Trophoblast cell (in vitro differentiated cells and primary cell): ENCODE measurements around the gene PNPLA2.

Source experiments
- DNase-seq, 2 donors: peaks; one replicate each; pipeline ENCODE4 v3.0.0-alpha.2; 2016
- H2AFZ ChIP-seq: 2 replicates; pipeline ENCODE4 v1.6.1; 2013; ENCODE audit warnings: low read length, moderate library complexity, mild to moderate bottlenecking; ENCODE audit not compliant: insufficient read depth, poor library complexity
- H2AK5ac ChIP-seq: 2 replicates; pipeline ENCODE4 v1.6.1; 2013; ENCODE audit warnings: mild to moderate bottlenecking, low read length
- H2BK120ac ChIP-seq: 2 replicates; pipeline ENCODE4 v1.6.1; 2013; ENCODE audit warnings: low read length, mild to moderate bottlenecking, moderate library complexity; ENCODE audit not compliant: insufficient read depth, poor library complexity
- H2BK12ac ChIP-seq: 2 replicates; pipeline ENCODE4 v1.6.1; 2013; ENCODE audit warnings: mild to moderate bottlenecking, low read length, moderate library complexity
- H2BK5ac ChIP-seq: 2 replicates; pipeline ENCODE4 v1.6.1; 2013; ENCODE audit warnings: low read length, low read depth, moderate library complexity, mild to moderate bottlenecking; ENCODE audit not compliant: poor library complexity
- H3K14ac ChIP-seq: 2 replicates; pipeline ENCODE4 v1.6.1; 2013; ENCODE audit warnings: mild to moderate bottlenecking, low read length
- H3K18ac ChIP-seq: 2 replicates; pipeline ENCODE4 v1.6.1; 2013; ENCODE audit warnings: mild to moderate bottlenecking, low read length
- H3K23ac ChIP-seq: 2 replicates; pipeline ENCODE4 v1.6.1; 2013; ENCODE audit warnings: low read length
- H3K27ac ChIP-seq: 2 replicates; pipeline ENCODE4 v1.5.1; 2013; ENCODE audit warnings: low read depth, mild to moderate bottlenecking, inconsistent platforms, low read length, moderate library complexity
- H3K27me3 ChIP-seq: 2 replicates; pipeline ENCODE4 v1.6.1; 2013; ENCODE audit warnings: inconsistent platforms, mild to moderate bottlenecking, low read length, moderate library complexity; ENCODE audit not compliant: insufficient read depth
- H3K36me3 ChIP-seq, 2 experiments: 1 replicate in 1 of 2; 2 replicates in 1 of 2; pipeline ENCODE4 v1.6.1; 2013; ENCODE audit warnings: low read length in 2 of 2, mild to moderate bottlenecking in 2 of 2, moderate library complexity in 1 of 2; ENCODE audit not compliant: insufficient read depth in 2 of 2, control insufficient read depth in 1 of 2
- H3K4ac ChIP-seq: 2 replicates; pipeline ENCODE4 v1.6.1; 2013; ENCODE audit warnings: low read depth, mild to moderate bottlenecking, low read length, moderate library complexity
- H3K4me1 ChIP-seq, 2 experiments: 1 replicate in 1 of 2; 2 replicates in 1 of 2; pipeline ENCODE4 v1.6.1; 2013; ENCODE audit warnings: low read length in 2 of 2, mild to moderate bottlenecking in 2 of 2, moderate library complexity in 1 of 2; ENCODE audit not compliant: insufficient read depth in 2 of 2, control insufficient read depth in 1 of 2
- H3K4me2 ChIP-seq: 2 replicates; pipeline ENCODE4 v1.6.1; 2013; ENCODE audit warnings: inconsistent platforms, mild to moderate bottlenecking, low read length, moderate library complexity
- H3K4me3 ChIP-seq: 2 replicates; pipeline ENCODE4 v1.5.1; 2013; ENCODE audit warnings: mild to moderate bottlenecking, low read depth, low read length, inconsistent platforms
- H3K79me1 ChIP-seq: one replicate; pipeline ENCODE4 v1.6.1; 2013; ENCODE audit warnings: low read length
- H3K79me2 ChIP-seq: 2 replicates; pipeline ENCODE4 v1.6.1; 2013; ENCODE audit warnings: low read length, mild to moderate bottlenecking; ENCODE audit not compliant: control insufficient read depth, insufficient read depth, poor library complexity
- H3K9ac ChIP-seq: 2 replicates; pipeline ENCODE4 v1.6.1; 2013; ENCODE audit warnings: mild to moderate bottlenecking, low read length
- H3K9me3 ChIP-seq: 2 replicates; pipeline ENCODE4 v1.6.1; 2013; ENCODE audit warnings: low read depth, mild to moderate bottlenecking, control low read depth, inconsistent platforms, low read length; ENCODE audit not compliant: insufficient read depth
- H4K12ac ChIP-seq: 2 replicates; pipeline ENCODE4 v1.6.1; 2013; ENCODE audit warnings: low read depth, mild to moderate bottlenecking, low read length, moderate library complexity
- H4K8ac ChIP-seq: 2 replicates; pipeline ENCODE4 v1.6.1; 2013; ENCODE audit warnings: low read depth, mild to moderate bottlenecking, low read length, moderate library complexity
- H4K91ac ChIP-seq: one replicate; pipeline ENCODE4 v1.6.1; 2013; ENCODE audit warnings: low read depth, mild to moderate bottlenecking, low read length, moderate library complexity
- WGBS: extraction: QIAGEN DNeasy Blood & Tissue Kit; methylation state at CpG from one replicate; pipeline ENCODE4 v1.1.7; 2013; ENCODE audit warnings: missing lambda C conversion rate; ENCODE audit not compliant: insufficient read length, insufficient coverage; ENCODE audit errors: extremely low coverage; 5-methylcytosine and 5-hydroxymethylcytosine counted together

The PNPLA2 gene

DNA sequence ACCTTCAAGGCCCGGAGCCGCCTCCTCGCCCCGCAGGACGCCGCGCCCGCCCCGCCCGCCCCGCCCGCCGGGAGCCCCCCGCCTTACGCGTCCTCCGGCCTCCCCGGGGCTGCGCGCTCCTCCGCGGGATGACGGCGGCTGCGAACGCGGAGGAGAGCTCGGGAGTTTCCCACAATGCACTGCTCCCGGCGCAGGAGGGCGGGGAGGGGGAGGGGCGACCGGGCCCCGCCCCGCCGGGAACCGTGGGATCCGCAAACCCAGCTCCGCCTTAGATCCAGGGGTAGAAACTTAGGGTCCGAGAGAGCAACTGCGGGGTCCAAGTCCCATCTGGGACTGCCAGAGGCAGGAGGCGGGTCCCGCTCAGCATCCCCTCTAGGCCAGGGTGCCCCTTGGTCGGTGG, 28.8 kb upstream of the PNPLA2 start, which contains the start of gene CEND1:
CEND1 (minus strand) TSS at position 148 of the 400 bp plus-strand sequence. CDS start 1,514 bp downstream, outside the sequence.
- H3K14ac ChIP-seq: no peak within 1 kb of the TSS
- WGBS: no CpG with 5 or more reads among the region's 44 CpGs
- H3K79me2 ChIP-seq: no peaks in the 10 kb centered on the region
- H2BK120ac ChIP-seq: no peak within 1 kb of the TSS
- no peak within 1 kb of the TSS for H3K27ac ChIP-seq
- H4K8ac ChIP-seq: no peak within 1 kb of the TSS
- no peak within 1 kb of the TSS for H3K4me3 ChIP-seq
- no peak within 1 kb of the TSS for H3K4ac ChIP-seq
- no peak within 1 kb of the TSS for H2BK12ac ChIP-seq
- DNase-seq: peak in 1 of 2 donors; percentile 32
- H2AFZ ChIP-seq: no peak within 1 kb of the TSS
- no peaks in the 10 kb centered on the region for H3K79me1 ChIP-seq
- peaks cover 2% of the 10 kb centered on the region for H3K9me3 ChIP-seq
- no peak within 1 kb of the TSS for H2BK5ac ChIP-seq
- peaks cover 2% of the 10 kb centered on the region for H3K27me3 ChIP-seq
- H3K4me1 ChIP-seq: peaks cover 0 to 3% of the 10 kb centered on the region in 2 experiments
- no peak within 1 kb of the TSS for H3K4me2 ChIP-seq
- H3K9ac ChIP-seq: no peak within 1 kb of the TSS
- H4K12ac ChIP-seq: no peak within 1 kb of the TSS
- H3K18ac ChIP-seq: no peak within 1 kb of the TSS
- H3K36me3 ChIP-seq: peaks cover 36% of the 10 kb centered on the region in 2 experiments
- no peak within 1 kb of the TSS for H2AK5ac ChIP-seq
- H3K23ac ChIP-seq: no peak within 1 kb of the TSS
- H4K91ac ChIP-seq: no peak within 1 kb of the TSS

DNA sequence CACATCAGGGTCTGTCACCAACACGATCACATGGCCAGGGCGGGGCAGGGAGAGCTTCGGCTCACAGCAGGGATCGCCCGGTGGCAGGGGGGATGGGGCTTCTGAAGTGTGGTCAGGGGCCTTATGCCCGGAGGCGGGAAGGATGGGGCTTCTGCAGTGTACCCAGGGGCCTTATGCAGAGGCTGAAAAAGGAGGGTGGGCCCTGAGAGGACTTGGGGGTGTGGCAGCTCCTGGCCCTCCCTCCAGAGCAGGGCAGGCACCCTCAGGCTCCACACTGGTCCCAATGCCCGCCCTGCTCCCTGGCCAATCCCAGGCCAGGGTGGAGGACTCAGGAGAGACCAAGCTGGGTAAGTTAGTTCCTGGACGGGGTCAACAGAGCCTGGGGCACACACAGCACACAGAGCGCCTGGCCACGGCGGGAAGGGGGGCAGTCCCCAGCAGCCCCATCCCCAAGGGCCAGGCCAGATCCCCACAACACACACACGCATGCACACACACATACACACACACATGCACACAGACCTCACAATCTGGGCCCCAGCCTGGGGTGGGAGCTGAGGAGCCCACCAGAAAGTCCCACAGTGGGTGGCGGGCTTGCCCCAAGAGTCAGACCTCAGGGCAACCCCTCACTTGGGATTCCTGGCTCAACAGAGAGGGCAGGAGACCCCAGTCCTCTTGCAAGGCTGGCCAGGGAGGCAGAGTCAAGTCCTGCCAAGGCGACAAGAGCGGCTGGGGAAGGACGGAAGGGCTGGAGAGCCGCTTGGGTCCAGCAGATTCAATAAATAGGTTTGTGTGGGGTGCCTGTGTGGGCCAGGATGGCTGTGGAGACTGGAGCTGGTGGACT, 27.8 kb upstream of the PNPLA2 start:
- DNase-seq: no peak
- H3K4ac ChIP-seq: no peak overlapping the region
- peaks cover 2% of the 10 kb centered on the region for H3K27me3 ChIP-seq
- H3K18ac ChIP-seq: no peak overlapping the region
- no peak overlapping the region for H4K12ac ChIP-seq
- no peak overlapping the region for H3K27ac ChIP-seq
- H3K4me2 ChIP-seq: no peak overlapping the region
- no peaks in the 10 kb centered on the region for H3K79me2 ChIP-seq
- no CpG with 5 or more reads among the region's 18 CpGs for WGBS
- H4K91ac ChIP-seq: no peak overlapping the region
- peaks cover 2% of the 10 kb centered on the region for H3K9me3 ChIP-seq
- H3K14ac ChIP-seq: no peak overlapping the region
- H3K79me1 ChIP-seq: no peaks in the 10 kb centered on the region
- no peak overlapping the region for H2AK5ac ChIP-seq
- H2AFZ ChIP-seq: no peak overlapping the region
- H3K36me3 ChIP-seq: peaks cover 36% of the 10 kb centered on the region in 2 experiments
- H3K4me1 ChIP-seq: peaks cover 3 to 6% of the 10 kb centered on the region in 2 experiments
- no peak overlapping the region for H2BK120ac ChIP-seq
- H3K4me3 ChIP-seq: no peak overlapping the region
- no peak overlapping the region for H3K23ac ChIP-seq
- H4K8ac ChIP-seq: no peak overlapping the region
- H2BK5ac ChIP-seq: no peak overlapping the region
- no peak overlapping the region for H3K9ac ChIP-seq
- H2BK12ac ChIP-seq: no peak overlapping the region

DNA sequence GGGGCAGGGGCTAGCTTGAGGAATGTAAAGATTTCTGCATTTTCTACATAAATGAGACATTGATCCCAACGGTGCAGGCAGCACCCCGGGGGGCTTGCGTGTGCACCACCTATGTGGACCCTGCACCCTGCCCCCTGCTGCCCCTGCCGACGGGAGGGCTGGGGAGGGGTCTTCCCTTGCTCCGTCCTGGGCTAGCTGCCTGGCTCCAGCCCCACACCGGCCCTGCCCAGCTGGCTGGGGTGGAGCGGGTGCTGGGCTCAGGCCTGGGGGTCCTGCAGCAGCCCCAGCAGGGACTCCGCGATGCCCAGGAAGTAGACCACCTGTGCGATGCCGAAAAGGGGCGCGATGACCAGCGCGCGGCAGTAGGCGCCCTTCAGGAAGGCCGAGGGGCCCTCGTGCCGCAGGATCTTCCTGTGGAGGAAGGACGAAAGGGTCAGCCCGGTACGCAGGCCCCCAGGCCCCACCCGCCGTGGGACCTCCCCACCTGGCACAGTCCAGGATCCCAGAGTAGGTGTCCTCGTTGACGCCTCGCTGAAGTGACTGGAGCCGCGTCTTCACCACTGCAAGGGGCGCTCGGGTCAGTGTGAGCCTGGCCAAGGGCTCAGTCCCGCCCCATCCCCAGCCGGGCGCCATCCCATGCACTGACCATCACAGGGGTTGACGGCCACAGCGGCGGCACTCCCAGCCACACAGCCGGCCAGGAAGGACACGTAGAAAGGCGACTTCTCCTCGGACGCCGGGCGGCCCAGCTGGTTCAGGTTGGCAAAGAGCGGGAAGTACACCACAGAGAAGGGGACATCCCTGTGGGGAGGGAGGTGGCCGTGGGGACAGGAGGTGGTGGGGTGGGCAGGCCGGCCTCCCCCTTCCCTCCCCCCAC, 26.8 kb upstream of the PNPLA2 start:
- Histone ChIP-seq H3K4me3 (no peak overlapping the region), H3K4me2 (no peak overlapping the region), H2BK12ac (no peak overlapping the region), H2BK5ac (no peak overlapping the region), H4K12ac (no peak overlapping the region), H2BK120ac (no peak overlapping the region), H3K23ac (no peak overlapping the region), H3K4me1 (peaks cover 11 to 14% of the 10 kb centered on the region in 2 experiments), H3K18ac (no peak overlapping the region), H3K27me3 (peaks cover 2% of the 10 kb centered on the region), H2AFZ (no peak overlapping the region), H3K4ac (no peak overlapping the region), H3K9ac (no peak overlapping the region), H4K91ac (no peak overlapping the region), H3K27ac (no peak overlapping the region), H3K14ac (no peak overlapping the region), H3K79me1 (no peaks in the 10 kb centered on the region), H2AK5ac (no peak overlapping the region), H3K79me2 (no peaks in the 10 kb centered on the region), H4K8ac (no peak overlapping the region), H3K36me3 (peaks cover 36% of the 10 kb centered on the region in 2 experiments), H3K9me3 (peaks cover 2% of the 10 kb centered on the region)
- no CpG with 5 or more reads among the region's 49 CpGs for WGBS
- DNase-seq: no peak

DNA sequence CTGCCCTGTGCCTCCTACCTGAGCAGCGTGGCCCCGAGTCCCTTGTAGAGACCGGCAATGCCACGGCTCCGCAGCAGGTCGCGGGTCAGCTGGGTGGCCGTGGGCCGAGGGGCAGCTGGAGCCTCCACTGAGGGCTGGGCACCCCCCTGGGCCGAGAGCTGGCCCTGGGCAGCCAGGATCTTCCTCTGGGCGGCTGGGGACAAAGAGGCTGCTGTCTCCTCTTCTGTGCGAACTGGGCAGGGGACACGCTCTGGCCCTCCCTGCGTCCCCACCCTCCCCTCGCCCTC, 26.2 kb upstream of the PNPLA2 start:
- no peak for DNase-seq
- no CpG with 5 or more reads among the region's 15 CpGs for WGBS
- Histone ChIP-seq H2BK12ac (no peak overlapping the region), H3K4ac (no peak overlapping the region), H3K4me2 (no peak overlapping the region), H3K79me1 (peaks cover under 1% of the 10 kb centered on the region), H3K14ac (no peak overlapping the region), H4K12ac (no peak overlapping the region), H3K27ac (no peak overlapping the region), H2AFZ (no peak overlapping the region), H3K27me3 (peaks cover 2% of the 10 kb centered on the region), H3K4me1 (peaks cover 14 to 17% of the 10 kb centered on the region in 2 experiments), H3K79me2 (peaks cover under 1% of the 10 kb centered on the region), H4K91ac (no peak overlapping the region), H3K4me3 (no peak overlapping the region), H3K18ac (no peak overlapping the region), H3K9me3 (no peaks in the 10 kb centered on the region), H3K23ac (no peak overlapping the region), H3K36me3 (peaks cover 36% of the 10 kb centered on the region in 2 experiments), H2BK120ac (no peak overlapping the region), H2BK5ac (no peak overlapping the region), H3K9ac (no peak overlapping the region), H2AK5ac (no peak overlapping the region), H4K8ac (no peak overlapping the region)
